KMS-11 (cell line): Measurements from ENCODE around the gene UTS2.

Experiments used
- H2AFZ ChIP-seq: fragments of 200-600 bp; sonication (generic); 2 replicates; pipeline ENCODE4 v1.6.1; 2016; ENCODE audit warnings: antibody characterized with exemption, mixed run types, low read depth
- H3K27ac ChIP-seq: fragments of 200-600 bp; sonication (generic); 2 replicates; pipeline ENCODE4 v1.6.1; 2016; ENCODE audit warnings: mild to moderate bottlenecking, mixed run types
- H3K27me3 ChIP-seq: fragments of 200-600 bp; sonication (generic); 2 replicates; pipeline ENCODE4 v1.6.1; 2017; ENCODE audit warnings: mild to moderate bottlenecking, low read depth, mixed run types, moderate library complexity; ENCODE audit not compliant: insufficient read depth
- H3K36me3 ChIP-seq: fragments of 200-600 bp; sonication (generic); 2 replicates; pipeline ENCODE4 v1.6.1; 2017; ENCODE audit warnings: mild to moderate bottlenecking, mixed run types; ENCODE audit not compliant: insufficient read depth
- H3K4me1 ChIP-seq: fragments of 200-600 bp; sonication (generic); 2 replicates; pipeline ENCODE4 v1.6.1; 2016; ENCODE audit warnings: mild to moderate bottlenecking, low read depth, mixed run types; ENCODE audit not compliant: poor library complexity, severe bottlenecking
- H3K4me2 ChIP-seq: fragments of 200-600 bp; sonication (generic); 2 replicates; pipeline ENCODE4 v1.7.0; 2016; ENCODE audit warnings: mild to moderate bottlenecking, mixed run types
- H3K4me3 ChIP-seq: fragments of 200-600 bp; sonication (generic); IDR thresholded peaks from 2 replicates; pipeline ENCODE4 v1.6.1; 2017; ENCODE audit warnings: low read depth, low read length, mixed read lengths; ENCODE audit not compliant: insufficient read depth
- H3K79me2 ChIP-seq: fragments of 200-600 bp; sonication (generic); 2 replicates; pipeline ENCODE4 v1.6.1; 2016; ENCODE audit warnings: low read depth, mixed run types; ENCODE audit not compliant: insufficient read depth
- H3K9ac ChIP-seq: fragments of 200-600 bp; sonication (generic); 2 replicates; pipeline ENCODE4 v1.6.1; 2016; ENCODE audit warnings: mild to moderate bottlenecking, mixed run types
- H4K20me1 ChIP-seq: fragments of 200-600 bp; sonication (generic); 2 replicates; pipeline ENCODE4 v1.6.1; 2016; ENCODE audit warnings: mild to moderate bottlenecking, mixed run types; ENCODE audit not compliant: insufficient read depth
- CTCF ChIP-seq: fragments of 200-600 bp; sonication (generic); conservative IDR thresholded peaks from 2 replicates; pipeline ENCODE4 v1.6.1; 2017; ENCODE audit warnings: low read depth, mild to moderate bottlenecking, antibody characterized with exemption, low read length, moderate library complexity, mixed read lengths

The UTS2 gene

DNA sequence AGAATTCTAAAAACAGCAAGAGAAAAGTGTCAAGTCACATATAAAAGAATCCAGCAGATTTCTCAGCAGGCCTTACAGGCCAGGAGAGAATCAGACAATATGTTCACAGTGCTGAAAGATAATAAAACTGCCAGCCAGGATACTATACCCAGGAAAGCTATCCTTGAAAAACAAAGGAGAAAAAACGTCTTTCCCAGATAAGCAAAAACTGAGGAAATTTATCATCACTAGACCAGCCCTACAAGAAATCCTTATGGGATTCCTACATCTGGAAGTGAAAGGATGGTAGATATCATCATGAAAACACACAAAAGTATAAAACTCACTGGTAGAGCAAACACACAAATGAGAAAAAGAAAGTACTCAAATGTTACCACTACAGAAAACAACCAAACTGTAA lies 25.2 kb upstream of the UTS2 start:
- H4K20me1 ChIP-seq, result no peaks in the 10 kb centered on the region
- H3K4me3 ChIP-seq, result no peak overlapping the region
- no peak overlapping the region for H2AFZ ChIP-seq
- no peaks in the 10 kb centered on the region for H3K4me1 ChIP-seq
- H3K27ac ChIP-seq, result no peak overlapping the region
- no peaks in the 10 kb centered on the region for H3K79me2 ChIP-seq
- H3K9ac ChIP-seq, result no peak overlapping the region
- H3K36me3 ChIP-seq, result no peaks in the 10 kb centered on the region
- H3K4me2 ChIP-seq, result no peak overlapping the region
- no peaks in the 10 kb centered on the region for H3K27me3 ChIP-seq
- no peak for TF ChIP-seq CTCF

DNA sequence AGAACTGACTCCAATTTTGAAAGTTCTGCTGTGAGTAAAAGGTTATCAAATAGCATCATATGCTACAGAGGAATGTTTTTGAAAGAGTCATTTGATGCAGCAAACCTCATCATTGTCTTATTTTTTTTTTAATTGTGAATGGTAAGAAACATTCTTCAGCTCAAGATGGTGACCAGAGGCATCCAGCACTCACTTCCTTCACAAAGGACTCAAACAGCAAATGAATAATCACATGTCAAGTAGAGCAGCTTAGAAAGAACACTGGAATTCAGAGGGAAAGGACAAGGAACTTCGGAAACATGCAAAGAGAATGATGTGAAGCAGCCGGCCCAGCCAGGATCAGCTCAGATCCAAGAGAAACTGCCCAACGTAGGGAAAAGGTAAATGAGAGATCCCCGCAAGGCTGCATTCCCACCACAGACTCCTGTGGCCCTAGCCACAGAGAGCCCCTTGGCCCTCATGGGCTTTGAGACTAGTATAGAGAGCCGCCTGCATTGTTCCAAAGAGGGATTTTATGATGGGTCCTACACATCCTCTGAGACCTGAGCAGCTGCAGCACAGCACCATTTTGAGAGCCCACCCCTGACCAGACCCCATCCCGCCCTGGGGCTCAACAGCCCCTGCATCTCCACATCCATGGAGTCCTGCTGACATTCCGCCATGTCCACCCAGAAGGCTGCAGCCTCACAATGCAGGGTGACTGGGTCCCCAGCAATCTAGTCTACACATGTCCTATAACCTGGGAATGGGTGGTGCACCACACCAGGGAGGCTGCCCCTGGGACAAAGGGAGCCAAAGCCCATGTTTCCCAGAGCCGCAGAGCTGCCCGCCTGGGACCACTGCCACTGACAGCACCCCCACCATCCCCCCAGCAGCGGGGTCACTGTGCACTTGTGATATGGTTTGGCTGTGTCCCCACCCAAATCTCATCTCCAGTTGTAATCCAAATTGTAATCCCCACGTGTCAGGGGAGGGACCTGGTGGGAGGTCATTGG lies 21.2 kb upstream of the UTS2 start:
- no peaks in the 10 kb centered on the region for H3K4me1 ChIP-seq
- no peak overlapping the region for H3K9ac ChIP-seq
- no peak overlapping the region for H2AFZ ChIP-seq
- H3K4me3 ChIP-seq, result no peak overlapping the region
- no peak for TF ChIP-seq CTCF
- no peak overlapping the region for H3K27ac ChIP-seq
- H3K4me2 ChIP-seq, result no peak overlapping the region
- H3K79me2 ChIP-seq, result no peaks in the 10 kb centered on the region
- no peaks in the 10 kb centered on the region for H4K20me1 ChIP-seq
- no peaks in the 10 kb centered on the region for H3K27me3 ChIP-seq
- H3K36me3 ChIP-seq, result no peaks in the 10 kb centered on the region

- Histone ChIP-seq H3K9ac (no peak overlapping the region), H3K36me3 (no peaks in the 10 kb centered on the region), H4K20me1 (no peaks in the 10 kb centered on the region), H2AFZ (no peak overlapping the region), H3K4me1 (no peaks in the 10 kb centered on the region), H3K79me2 (no peaks in the 10 kb centered on the region), H3K4me2 (no peak overlapping the region), H3K27ac (no peak overlapping the region), H3K4me3 (no peak overlapping the region), H3K27me3 (no peaks in the 10 kb centered on the region)
- TF ChIP-seq CTCF, result no peak
Measured at GRCh38 chr1:7871136-7871535, 18.3 kb upstream of the UTS2 start.

GRCh38 chr1:7869136-7869920 lies 16.5 kb upstream of the UTS2 start:
- no peak overlapping the region for H3K27ac ChIP-seq
- no peak overlapping the region for H2AFZ ChIP-seq
- H3K79me2 ChIP-seq, result no peaks in the 10 kb centered on the region
- H3K27me3 ChIP-seq, result no peaks in the 10 kb centered on the region
- no peak for TF ChIP-seq CTCF
- no peaks in the 10 kb centered on the region for H4K20me1 ChIP-seq
- no peak overlapping the region for H3K4me2 ChIP-seq
- no peak overlapping the region for H3K4me3 ChIP-seq
- H3K36me3 ChIP-seq, result no peaks in the 10 kb centered on the region
- H3K9ac ChIP-seq, result no peak overlapping the region
- no peaks in the 10 kb centered on the region for H3K4me1 ChIP-seq
